Kidney epithelial cell (primary cell): Measurements from ENCODE around the gene DPYD. TPM values are rescaled to one million over a fixed set of nuclear protein-coding genes. Genes with fewer than 3 reads are reported as not detected.

ENCODE experiments used
- DNase-seq: peaks from one replicate; pipeline ENCODE4 v3.0.0-alpha.2; 2010; ENCODE audit warnings: low read depth
- H3K27me3 ChIP-seq: 2 replicates; pipeline ENCODE4 v1.6.0; 2011; ENCODE audit warnings: low read length; ENCODE audit not compliant: control insufficient read depth, insufficient read depth
- H3K36me3 ChIP-seq: 2 replicates; pipeline ENCODE4 v1.5.1; 2011; ENCODE audit warnings: low read length; ENCODE audit not compliant: control insufficient read depth, insufficient read depth
- H3K4me3 ChIP-seq: 2 replicates; pipeline ENCODE4 v1.5.1; 2011; ENCODE audit warnings: low read depth, mild to moderate bottlenecking, control low read depth, low read length
- total RNA-seq: library from RNA; depleted of rRNA; stranded (reverse); fragments of >200 nt; gene quantifications from 2 replicates; pipeline ENCODE4 v1.2.3, GENCODE V29; 2015
- TF ChIP-seq, protein P1 (sequence below): IDR thresholded peaks from 2 replicates; pipeline ENCODE4 v1.5.1; 2011; ENCODE audit warnings: mild to moderate bottlenecking, moderate library complexity, low read length, control low read depth, inconsistent platforms; ENCODE audit not compliant: insufficient read depth, poor library complexity, severe bottlenecking

Gene DPYD
- total RNA-seq, 1 donor from 2014 or later = 1.6 TPM

DNA sequence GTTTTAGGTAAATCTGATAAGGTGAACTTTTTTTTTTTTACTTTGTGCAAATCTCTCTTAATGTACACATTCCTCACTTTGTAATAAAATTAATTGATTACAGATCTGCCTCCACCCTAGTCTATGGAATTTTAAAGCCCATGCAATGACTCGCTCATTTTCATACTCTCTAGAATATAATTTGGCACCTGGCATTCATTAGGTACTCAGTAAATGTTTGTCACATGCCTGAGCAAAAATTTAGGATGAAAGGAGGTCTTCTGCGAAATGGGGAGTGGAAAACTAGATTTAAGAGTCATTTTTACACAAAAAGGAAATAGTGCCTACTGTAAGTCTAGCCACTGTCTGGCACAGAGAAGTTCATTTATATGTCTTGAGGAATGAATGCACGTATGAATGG lies 350.1 kb downstream of the DPYD start:
- Histone ChIP-seq H3K27me3 (no peaks in the 10 kb centered on the region), H3K4me3 (no peak overlapping the region), H3K36me3 (no peaks in the 10 kb centered on the region)
- TF ChIP-seq, protein P1, sequence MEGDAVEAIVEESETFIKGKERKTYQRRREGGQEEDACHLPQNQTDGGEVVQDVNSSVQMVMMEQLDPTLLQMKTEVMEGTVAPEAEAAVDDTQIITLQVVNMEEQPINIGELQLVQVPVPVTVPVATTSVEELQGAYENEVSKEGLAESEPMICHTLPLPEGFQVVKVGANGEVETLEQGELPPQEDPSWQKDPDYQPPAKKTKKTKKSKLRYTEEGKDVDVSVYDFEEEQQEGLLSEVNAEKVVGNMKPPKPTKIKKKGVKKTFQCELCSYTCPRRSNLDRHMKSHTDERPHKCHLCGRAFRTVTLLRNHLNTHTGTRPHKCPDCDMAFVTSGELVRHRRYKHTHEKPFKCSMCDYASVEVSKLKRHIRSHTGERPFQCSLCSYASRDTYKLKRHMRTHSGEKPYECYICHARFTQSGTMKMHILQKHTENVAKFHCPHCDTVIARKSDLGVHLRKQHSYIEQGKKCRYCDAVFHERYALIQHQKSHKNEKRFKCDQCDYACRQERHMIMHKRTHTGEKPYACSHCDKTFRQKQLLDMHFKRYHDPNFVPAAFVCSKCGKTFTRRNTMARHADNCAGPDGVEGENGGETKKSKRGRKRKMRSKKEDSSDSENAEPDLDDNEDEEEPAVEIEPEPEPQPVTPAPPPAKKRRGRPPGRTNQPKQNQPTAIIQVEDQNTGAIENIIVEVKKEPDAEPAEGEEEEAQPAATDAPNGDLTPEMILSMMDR = no peak
- no peak for DNase-seq

GRCh38 chr1:97567000-97567749 lies 353.7 kb downstream of the DPYD start:
- no peaks in the 10 kb centered on the region for H3K36me3 ChIP-seq
- TF ChIP-seq, protein P1 = no peak
- no peaks in the 10 kb centered on the region for H3K27me3 ChIP-seq
- no peak for DNase-seq
- no peak overlapping the region for H3K4me3 ChIP-seq

DNA sequence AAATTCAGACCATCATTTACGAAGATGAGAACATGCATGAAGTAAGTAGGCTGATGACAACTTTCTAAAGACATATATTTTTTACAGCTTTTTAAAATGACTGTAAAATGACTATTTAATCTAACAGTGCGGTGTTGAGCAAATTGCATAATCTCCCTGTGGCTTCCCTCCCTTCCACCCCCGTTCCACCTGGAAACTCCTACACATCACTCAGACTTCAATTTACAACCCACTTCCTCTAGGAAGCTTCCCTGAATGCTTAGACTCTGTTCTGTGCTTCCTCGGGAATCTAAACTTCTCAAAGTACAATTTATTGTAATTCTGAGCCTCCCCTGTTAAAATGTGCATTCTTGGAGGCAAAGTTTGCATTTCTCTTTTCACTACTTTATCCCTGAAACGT lies 354.9 kb downstream of the DPYD start:
- Histone ChIP-seq H3K27me3 (no peaks in the 10 kb centered on the region), H3K4me3 (no peak overlapping the region), H3K36me3 (no peaks in the 10 kb centered on the region)
- TF ChIP-seq, protein P1 = no peak
- DNase-seq = no peak

GRCh38 chr1:97563926-97564325 lies 356.9 kb downstream of the DPYD start:
- Histone ChIP-seq H3K4me3 (no peak overlapping the region), H3K27me3 (no peaks in the 10 kb centered on the region), H3K36me3 (no peaks in the 10 kb centered on the region)
- TF ChIP-seq, protein P1 = no peak
- no peak for DNase-seq

- no peak for DNase-seq
- Histone ChIP-seq H3K27me3 (no peaks in the 10 kb centered on the region), H3K4me3 (no peak overlapping the region), H3K36me3 (no peaks in the 10 kb centered on the region)
- TF ChIP-seq, protein P1 = no peak
Measured at GRCh38 chr1:97562081-97562480, 358.8 kb downstream of the DPYD start.

DNA sequence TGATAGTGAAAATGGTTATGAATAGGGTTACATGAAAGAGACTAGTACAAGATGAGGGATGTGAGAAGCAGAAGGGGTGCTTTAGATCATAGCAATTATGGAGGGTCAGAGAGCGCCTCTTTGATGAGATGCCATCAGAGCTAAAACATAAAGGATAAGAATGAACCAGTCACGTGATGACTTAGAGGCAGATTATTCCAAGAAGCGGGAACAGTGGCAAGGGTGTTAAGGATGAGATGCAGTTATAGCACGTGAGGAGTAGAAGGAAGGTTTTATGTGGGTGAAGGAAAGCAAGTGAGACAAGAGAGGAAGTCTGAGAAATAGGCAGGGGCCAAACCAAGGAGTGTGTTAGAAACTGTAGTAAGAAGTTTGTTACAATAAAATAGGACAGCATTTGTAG lies 360.1 kb downstream of the DPYD start:
- TF ChIP-seq, protein P1 = no peak
- Histone ChIP-seq H3K27me3 (no peaks in the 10 kb centered on the region), H3K4me3 (no peak overlapping the region), H3K36me3 (no peaks in the 10 kb centered on the region)
- no peak for DNase-seq
